A549 (cell line): ENCODE measurements around the gene ESAM. TPM values are rescaled to one million over a fixed set of nuclear protein-coding genes. Genes with fewer than 3 reads are reported as not detected.
A peak's percentile ranks its signal among the peaks of the same experiment; 100 is the strongest.

ENCODE experiments used
- ATAC-seq, 2 experiments: fragments of 200-7000 bp in 1 of 2; fragments of >200 bp in 1 of 2; cut with Nextera tagmentation in 1 of 2; cut with Tn5 transposase in 1 of 2; 3 replicates each; pipeline versions ENCODE4 v1.8.0 to v1.9.1; 2018 to 2020; ENCODE audit warnings: mild to moderate bottlenecking in 1 of 2, moderate library complexity in 1 of 2
- CTCF ChIA-PET: fragments of 300-600 bp; sonication (Branson Sonifier 250); formaldehyde crosslinking; extraction: SDS; loops from one replicate; lab custom pipeline; 2021; ENCODE audit warnings: antibody characterized with exemption, inconsistent platforms; lab: Yijun Ruan, JAX
- POLR2A ChIA-PET: fragments of 350-600 bp; formaldehyde crosslinking; extraction: SDS; loops from one replicate; lab custom pipeline; 2021; ENCODE audit warnings: antibody characterized with exemption, inconsistent platforms; lab: Yijun Ruan, JAX
- DNase-seq, 2 experiments: peaks; one replicate each; pipeline versions ENCODE4 v3.0.0 to v3.0.0-alpha.2; 2011 to 2016; ENCODE audit warnings: low read depth in 1 of 2, low spot score in 1 of 2
- FAIRE-seq: peaks from 2 replicates; lab custom pipeline; 2011; peaks lifted over from hg19 to GRCh38; lab: Jason Lieb, UNC
- H3K27ac ChIP-seq, 2 experiments: fragments of >200 bp; sonication (Bioruptor Twin); formaldehyde crosslinking; 3 replicates each; pipeline ENCODE4 v1.5.1; 2016 to 2017
- H3K4me1 ChIP-seq: fragments of >200 bp; sonication (Bioruptor Twin); formaldehyde crosslinking; 3 replicates; pipeline ENCODE4 v1.6.1; 2016
- H3K4me2 ChIP-seq: fragments of >200 bp; sonication (Bioruptor Twin); formaldehyde crosslinking; 3 replicates; pipeline ENCODE4 v1.6.1; 2016
- H3K4me3 ChIP-seq: fragments of >200 bp; sonication (Bioruptor Twin); formaldehyde crosslinking; 3 replicates; pipeline ENCODE4 v1.5.1; 2016
- H3K9me3 ChIP-seq: fragments of >200 bp; sonication (Bioruptor Twin); formaldehyde crosslinking; 3 replicates; pipeline ENCODE4 v1.6.1; 2016
- ATOH8 ChIP-seq: fragments of 250-450 bp; sonication (Bioruptor Pico); IDR thresholded peaks from 2 replicates; pipeline ENCODE4 v1.5.0; 2020; ENCODE audit warnings: low read depth, mild to moderate bottlenecking, moderate library complexity
- CBX8 ChIP-seq: fragments of 200-600 bp; sonication (generic); IDR thresholded peaks from 2 replicates; pipeline ENCODE4 v1.6.1; 2016
- CEBPB ChIP-seq, 2 experiments: fragments of >200 bp in 1 of 2; sonication (Bioruptor Twin) in 1 of 2; formaldehyde crosslinking in 1 of 2; IDR thresholded peaks; 2 replicates each; pipeline ENCODE4 v1.6.1; 2012 to 2016
- EHF ChIP-seq: fragments of 250-450 bp; sonication (Bioruptor Pico); IDR thresholded peaks from 2 replicates; pipeline ENCODE4 v1.5.0; 2020; ENCODE audit warnings: mild to moderate bottlenecking
- EP300 ChIP-seq, 2 experiments: fragments of >200 bp; sonication (Bioruptor Twin); formaldehyde crosslinking; IDR thresholded peaks; 2 replicates in 1 of 2; 3 replicates in 1 of 2; pipeline ENCODE4 v1.6.1; 2016 to 2017
- FOSL2 ChIP-seq, 2 experiments: fragments of 450-650 bp in 1 of 2; fragments of >200 bp in 1 of 2; sonication (Bioruptor Twin) in 1 of 2; formaldehyde crosslinking; IDR thresholded peaks; 2 replicates each; pipeline versions ENCODE4 v1.5.0 to v1.6.1; 2016 to 2020; ENCODE audit warnings: mild to moderate bottlenecking in 1 of 2, moderate library complexity in 1 of 2
- HOXA7 ChIP-seq: fragments of 250-450 bp; sonication (Bioruptor Pico); IDR thresholded peaks from 2 replicates; pipeline ENCODE4 v1.5.0; 2020; ENCODE audit warnings: mild to moderate bottlenecking, moderate library complexity
- MAFK ChIP-seq: fragments of 450-650 bp; IDR thresholded peaks from 2 replicates; pipeline ENCODE4 v1.6.1; 2014; ENCODE audit not compliant: partially characterized antibody
- MAX ChIP-seq: IDR thresholded peaks from 2 replicates; pipeline ENCODE4 v1.6.1; 2012
- MYC ChIP-seq: IDR thresholded peaks from 2 replicates; pipeline ENCODE4 v1.6.1; 2012; ENCODE audit warnings: mild to moderate bottlenecking, inconsistent platforms, low read length, improper control_type of control experiment, borderline replicate concordance
- NFE2L2 ChIP-seq: fragments of 150-350 bp; conservative IDR thresholded peaks from 2 replicates; pipeline ENCODE4 v1.6.1; 2014; ENCODE audit warnings: low read length
- PBX3 ChIP-seq: IDR thresholded peaks from 2 replicates; pipeline ENCODE4 v1.6.1; 2012
- PHF8 ChIP-seq: fragments of 200-600 bp; sonication (generic); IDR thresholded peaks from 2 replicates; pipeline ENCODE4 v1.6.1; 2016; ENCODE audit warnings: low read depth, mild to moderate bottlenecking, antibody characterized with exemption, moderate library complexity, borderline replicate concordance
- RAD21 ChIP-seq, 2 experiments: fragments of >200 bp in 1 of 2; sonication (Bioruptor Twin) in 1 of 2; formaldehyde crosslinking in 1 of 2; IDR thresholded peaks in 1 of 2; conservative IDR thresholded peaks in 1 of 2; 2 replicates in 1 of 2; 3 replicates in 1 of 2; pipeline ENCODE4 v1.6.1; 2012 to 2018; ENCODE audit warnings: inconsistent platforms in 1 of 2
- RNF2 ChIP-seq: fragments of 200-600 bp; sonication (generic); IDR thresholded peaks from 2 replicates; pipeline ENCODE4 v1.6.1; 2016; ENCODE audit warnings: low read depth, mild to moderate bottlenecking, antibody characterized with exemption, moderate library complexity, borderline replicate concordance
- SMC3 ChIP-seq: fragments of >200 bp; sonication (Bioruptor Twin); formaldehyde crosslinking; IDR thresholded peaks from 3 replicates; pipeline ENCODE4 v1.6.1; 2018; ENCODE audit warnings: inconsistent platforms
- SREBF2 ChIP-seq: fragments of 450-650 bp; IDR thresholded peaks from 2 replicates; pipeline ENCODE4 v1.6.1; 2014; ENCODE audit warnings: mild to moderate bottlenecking, moderate library complexity
- WGBS: methylation state at CpG from one replicate; pipeline ENCODE4 v1.1.6; 2017; ENCODE audit errors: missing lambda C conversion rate; 5-methylcytosine and 5-hydroxymethylcytosine counted together
- polyA plus RNA-seq, 4 experiments: library from polyadenylated mRNA; depleted of rRNA in 3 of 4; stranded (reverse); fragments of >200 nt; fragmentation: RNase III in 1 of 4; extraction: RNeasy Plus Mini Kit Qiagen cat#74134 plus additional on column Dnase treatment in 1 of 4; gene quantifications; 2 replicates in 3 of 4; 3 replicates in 1 of 4; pipeline ENCODE4 v1.2.3, GENCODE V29; 2011 to 2017
- TF ChIP-seq, protein P1 (sequence below): IDR thresholded peaks from 2 replicates; pipeline ENCODE4 v1.6.1; 2012; ENCODE audit warnings: low read depth, borderline replicate concordance
- TF ChIP-seq, protein P2 (sequence below): fragments of >200 bp; sonication (Bioruptor Twin); formaldehyde crosslinking; IDR thresholded peaks from 3 replicates; pipeline ENCODE4 v1.5.1; 2016

The ESAM gene
- polyA plus RNA-seq, 2 of the 4 experiments (the other 2 are of a cell fraction), result 6.2 to 11.7 TPM

DNA sequence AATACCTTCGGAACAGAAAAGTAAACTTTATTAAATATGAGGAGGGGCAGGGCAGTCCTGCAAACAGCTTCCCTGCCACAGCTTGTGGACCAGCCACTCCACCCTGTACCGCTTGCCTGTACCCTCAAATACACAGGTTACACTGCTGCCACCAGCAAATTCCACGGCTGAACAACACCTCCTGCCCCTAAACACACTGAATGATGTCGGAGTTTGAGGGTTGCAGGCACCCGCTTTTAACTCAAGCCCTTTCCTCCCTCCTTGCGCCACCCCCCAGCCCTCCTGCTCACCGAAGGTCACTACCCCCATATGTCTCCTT lies 14.0 kb downstream of the ESAM start:
- CTCF ChIA-PET, result interaction anchor here (1.4 to 5.0 kb wide), 4 partner anchors 9 to 78 kb away, joined by 5 to 39 read pairs (median 24); partner anchors contain the start of gene ESAM
- H3K4me2 ChIP-seq, result no peak overlapping the region
- no peak overlapping the region for H3K27ac ChIP-seq
- no peak for FAIRE-seq
- DNase-seq, result no peak
- H3K9me3 ChIP-seq, result no peaks in the 10 kb centered on the region
- TF ChIP-seq, protein P1, sequence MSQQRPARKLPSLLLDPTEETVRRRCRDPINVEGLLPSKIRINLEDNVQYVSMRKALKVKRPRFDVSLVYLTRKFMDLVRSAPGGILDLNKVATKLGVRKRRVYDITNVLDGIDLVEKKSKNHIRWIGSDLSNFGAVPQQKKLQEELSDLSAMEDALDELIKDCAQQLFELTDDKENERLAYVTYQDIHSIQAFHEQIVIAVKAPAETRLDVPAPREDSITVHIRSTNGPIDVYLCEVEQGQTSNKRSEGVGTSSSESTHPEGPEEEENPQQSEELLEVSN, result no peak
- TF ChIP-seq NFE2L2, result no peak
- no peak for TF ChIP-seq CBX8
- TF ChIP-seq MAX, result no peak
- TF ChIP-seq, all 56 proteins: peak for 0
- WGBS, result 84% methylated on average over 7 of the region's 7 CpGs
- POLR2A ChIA-PET, result no interaction called here
- H3K4me3 ChIP-seq, result no peak overlapping the region
- H3K4me1 ChIP-seq, result peaks cover 6% of the 10 kb centered on the region; the same call in 2 of the 3 replicates
- ATAC-seq, result no peak

- TF ChIP-seq CEBPB (IDR thresholded peaks at IDR 0.05) (no peak), MAFK (no peak), EHF (CRISPR knock-in tag) (no peak), ATOH8 (CRISPR knock-in tag) (no peak), MYC (no peak), HOXA7 (CRISPR knock-in tag) (no peak), PHF8 (no peak), EP300 (IDR thresholded peaks at IDR 0.05) (no peak)
- H3K4me2 ChIP-seq, result peak overlapping the region; percentile 92
- peak overlapping the region; percentile 79 to 93; a peak in 5 of 6 replicates for H3K27ac ChIP-seq
- 68% methylated on average over 14 of the region's 14 CpGs for WGBS
- DNase-seq (no peak), ATAC-seq (0 out of 6 replicates have a peak, but pooled peaks of 1 of the 2 experiments have one; percentile 3), FAIRE-seq (no peak)
- H3K9me3 ChIP-seq, result no peaks in the 10 kb centered on the region
- H3K4me1 ChIP-seq, result peaks cover 6% of the 10 kb centered on the region; the same call in 2 of the 3 replicates
- POLR2A ChIA-PET, result interaction anchor here (1.3 to 1.4 kb wide), 2 partner anchors 11 to 89 kb away, joined by 5 to 9 read pairs; no protein-coding TSS in a partner anchor
- peak overlapping the region; percentile 66; the same call in 1 of the 3 replicates for H3K4me3 ChIP-seq
- CTCF ChIA-PET, result interaction anchor here (0.9 to 5.0 kb wide), 12 partner anchors 9 to 90 kb away, joined by 3 to 39 read pairs (median 6); partner anchors contain the start of gene ESAM
Observed at GRCh38 chr11:124747406-124748099, 14.5 kb downstream of the ESAM start.

GRCh38 chr11:124746621-124747243 lies 15.4 kb downstream of the ESAM start:
- peaks cover 6% of the 10 kb centered on the region; the same call in 2 of the 3 replicates for H3K4me1 ChIP-seq
- H3K27ac ChIP-seq, result peak overlapping the region; percentile 79 to 93
- H3K4me2 ChIP-seq, result peak overlapping the region; percentile 92
- FAIRE-seq, result no peak
- DNase-seq, result peak; percentile 84 to 85
- H3K4me3 ChIP-seq, result peak overlapping the region; percentile 66
- peak; percentile 89 to 92 for ATAC-seq
- TF ChIP-seq, protein P2, sequence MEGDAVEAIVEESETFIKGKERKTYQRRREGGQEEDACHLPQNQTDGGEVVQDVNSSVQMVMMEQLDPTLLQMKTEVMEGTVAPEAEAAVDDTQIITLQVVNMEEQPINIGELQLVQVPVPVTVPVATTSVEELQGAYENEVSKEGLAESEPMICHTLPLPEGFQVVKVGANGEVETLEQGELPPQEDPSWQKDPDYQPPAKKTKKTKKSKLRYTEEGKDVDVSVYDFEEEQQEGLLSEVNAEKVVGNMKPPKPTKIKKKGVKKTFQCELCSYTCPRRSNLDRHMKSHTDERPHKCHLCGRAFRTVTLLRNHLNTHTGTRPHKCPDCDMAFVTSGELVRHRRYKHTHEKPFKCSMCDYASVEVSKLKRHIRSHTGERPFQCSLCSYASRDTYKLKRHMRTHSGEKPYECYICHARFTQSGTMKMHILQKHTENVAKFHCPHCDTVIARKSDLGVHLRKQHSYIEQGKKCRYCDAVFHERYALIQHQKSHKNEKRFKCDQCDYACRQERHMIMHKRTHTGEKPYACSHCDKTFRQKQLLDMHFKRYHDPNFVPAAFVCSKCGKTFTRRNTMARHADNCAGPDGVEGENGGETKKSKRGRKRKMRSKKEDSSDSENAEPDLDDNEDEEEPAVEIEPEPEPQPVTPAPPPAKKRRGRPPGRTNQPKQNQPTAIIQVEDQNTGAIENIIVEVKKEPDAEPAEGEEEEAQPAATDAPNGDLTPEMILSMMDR, result peak; percentile 57
- TF ChIP-seq PBX3 (no peak), MAX (peak; percentile 57), NFE2L2 (no peak), FOSL2 (IDR thresholded peaks at IDR 0.05) (no peak), FOSL2 (CRISPR knock-in tag; IDR thresholded peaks at IDR 0.05) (no peak), RAD21 (conservative IDR thresholded peaks at IDR 0.05 in 1 of 2, IDR thresholded peaks at IDR 0.05 in 1 of 2) (peak in 1 of 2 experiments; percentile 21; a peak in 3 of 5 replicates), SREBF2 (no peak), RNF2 (peak; percentile 36; the same call in 1 of the 2 replicates), SMC3 (peak; percentile 39; the same call in 2 of the 3 replicates)
- CTCF ChIA-PET, result interaction anchor here (0.6 to 5.0 kb wide), 24 partner anchors 10 to 180 kb away, joined by 3 to 39 read pairs (median 4); partner anchors contain the start of genes ESAM, ROBO3, SIAE and SPA17
- POLR2A ChIA-PET, result interaction anchor here (0.9 to 1.4 kb wide), 4 partner anchors 12 to 90 kb away, joined by 4 to 9 read pairs (median 5); partner anchors contain the start of gene MSANTD2
- WGBS, result 3% methylated on average over 20 of the region's 37 CpGs
- H3K9me3 ChIP-seq, result no peaks in the 10 kb centered on the region
